OCI-LY1 (cell line): ENCODE results near the gene STK32B.

Experiments used
- H2AFZ ChIP-seq: fragments of 200-600 bp; sonication (generic), shearing (Covaris generic); 2 replicates; pipeline ENCODE4 v1.6.0; 2014; ENCODE audit warnings: antibody characterized with exemption, mild to moderate bottlenecking, low read length
- H3F3A ChIP-seq: fragments of 200-600 bp; sonication (generic), shearing (Covaris generic); 2 replicates; pipeline ENCODE4 v1.6.0; 2014; ENCODE audit warnings: mild to moderate bottlenecking, antibody characterized with exemption, low read length, moderate library complexity; ENCODE audit not compliant: insufficient read depth
- H3K27ac ChIP-seq: fragments of 200-600 bp; sonication (generic); 2 replicates; pipeline ENCODE4 v1.5.1; 2014; ENCODE audit warnings: low read length, mixed run types, mild to moderate bottlenecking, low read depth; ENCODE audit not compliant: poor library complexity, severe bottlenecking
- H3K27me3 ChIP-seq: fragments of 200-600 bp; sonication (generic); 2 replicates; pipeline ENCODE4 v1.6.0; 2014; ENCODE audit warnings: antibody characterized with exemption, mild to moderate bottlenecking, low read length, moderate library complexity; ENCODE audit not compliant: insufficient read depth
- H3K36me3 ChIP-seq: fragments of 200-600 bp; sonication (generic); 2 replicates; pipeline ENCODE4 v1.6.1; 2014; ENCODE audit warnings: mild to moderate bottlenecking, antibody characterized with exemption, low read length, moderate library complexity, mixed read lengths; ENCODE audit not compliant: insufficient read depth
- H3K4me1 ChIP-seq: fragments of 200-600 bp; sonication (generic); 2 replicates; pipeline ENCODE4 v1.5.1; 2014; ENCODE audit warnings: mild to moderate bottlenecking, low read length, moderate library complexity; ENCODE audit not compliant: insufficient read depth, severe bottlenecking
- H3K4me2 ChIP-seq: fragments of 200-600 bp; sonication (generic), shearing (Covaris generic); 2 replicates; pipeline ENCODE4 v1.6.1; 2014; ENCODE audit warnings: low read length
- H3K4me3 ChIP-seq: fragments of 200-600 bp; sonication (generic); 2 replicates; pipeline ENCODE4 v1.5.1; 2014; ENCODE audit warnings: low read length, low read depth, mild to moderate bottlenecking, mixed read lengths; ENCODE audit not compliant: poor library complexity, severe bottlenecking
- H3K79me2 ChIP-seq: fragments of 200-600 bp; shearing (Covaris generic); 2 replicates; pipeline ENCODE4 v1.6.1; 2016; ENCODE audit warnings: mixed run types, low read length, mixed read lengths; ENCODE audit not compliant: insufficient read depth
- H3K9ac ChIP-seq: fragments of 200-600 bp; sonication (generic), shearing (Covaris generic); 2 replicates; pipeline ENCODE4 v1.6.1; 2014; ENCODE audit warnings: mild to moderate bottlenecking, low read length, mixed read lengths
- H3K9me2 ChIP-seq: fragments of 200-600 bp; sonication (generic), shearing (Covaris generic); 2 replicates; pipeline ENCODE4 v1.6.1; 2014; ENCODE audit warnings: low read depth, mild to moderate bottlenecking, low read length, mixed read lengths
- H3K9me3 ChIP-seq: fragments of 200-600 bp; shearing (Covaris generic); 2 replicates; pipeline ENCODE4 v1.6.1; 2014; ENCODE audit warnings: low read length, mixed read lengths
- H4K20me1 ChIP-seq: fragments of 200-600 bp; sonication (generic), shearing (Covaris generic); 2 replicates; pipeline ENCODE4 v1.6.0; 2016; ENCODE audit warnings: mild to moderate bottlenecking, low read length; ENCODE audit not compliant: insufficient read depth
- CTCF ChIP-seq: fragments of 200-600 bp; sonication (generic), shearing (Covaris generic); IDR thresholded peaks from 2 replicates; pipeline ENCODE4 v1.5.1; 2017; ENCODE audit warnings: mild to moderate bottlenecking, antibody characterized with exemption, low read length, moderate library complexity, mixed read lengths
- EZH2 ChIP-seq: fragments of 200-600 bp; sonication (generic), shearing (Covaris generic); IDR thresholded peaks from 2 replicates; pipeline ENCODE4 v1.8.0; 2017; ENCODE audit warnings: borderline replicate concordance, mixed run types, mild to moderate bottlenecking, antibody characterized with exemption, low read length, moderate library complexity, mixed read lengths

The STK32B gene

DNA sequence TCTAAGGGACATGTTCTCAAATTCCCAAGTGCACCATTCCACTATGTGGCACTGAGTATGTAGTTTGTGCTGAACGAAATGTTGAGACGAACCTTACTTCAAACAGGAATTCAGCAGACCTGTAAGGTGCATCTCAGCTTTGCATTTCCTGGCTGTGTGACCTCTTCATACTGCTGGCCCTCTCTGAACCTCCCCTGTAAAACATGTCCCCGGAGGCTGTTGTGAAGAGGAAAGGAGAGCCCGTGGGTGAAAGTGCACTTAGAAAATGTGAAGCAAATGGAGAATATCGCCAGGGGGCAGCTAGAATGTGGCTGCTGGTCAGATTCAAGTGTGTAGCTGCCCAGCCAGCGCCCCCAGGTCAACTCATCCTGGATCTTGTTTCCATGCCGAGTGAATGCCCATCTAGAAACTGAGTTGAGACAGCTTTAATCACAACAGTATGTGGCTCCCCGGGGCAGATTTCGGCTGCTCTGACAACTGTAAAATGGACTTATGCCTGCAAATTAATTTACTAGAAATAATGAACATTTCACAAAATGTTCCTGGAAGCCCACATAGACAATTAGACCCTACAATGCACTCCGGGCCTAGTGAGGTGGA lies 393.7 kb downstream of the STK32B start:
- no peak overlapping the region for H3K4me2 ChIP-seq
- no peak overlapping the region for H2AFZ ChIP-seq
- TF ChIP-seq CTCF (no peak), EZH2 (no peak)
- H3K79me2 ChIP-seq, result no peaks in the 10 kb centered on the region
- H3K36me3 ChIP-seq, result no peaks in the 10 kb centered on the region
- H3F3A ChIP-seq, result no peaks in the 10 kb centered on the region
- H3K9me2 ChIP-seq, result no peaks in the 10 kb centered on the region
- no peak overlapping the region for H3K4me3 ChIP-seq
- no peaks in the 10 kb centered on the region for H3K27me3 ChIP-seq
- H3K9ac ChIP-seq, result no peak overlapping the region
- no peaks in the 10 kb centered on the region for H3K9me3 ChIP-seq
- H4K20me1 ChIP-seq, result no peaks in the 10 kb centered on the region
- no peaks in the 10 kb centered on the region for H3K4me1 ChIP-seq
- H3K27ac ChIP-seq, result no peak overlapping the region

- H3F3A ChIP-seq, result no peaks in the 10 kb centered on the region
- no peaks in the 10 kb centered on the region for H3K4me1 ChIP-seq
- no peaks in the 10 kb centered on the region for H3K9me3 ChIP-seq
- H3K9me2 ChIP-seq, result no peaks in the 10 kb centered on the region
- no peak overlapping the region for H3K4me3 ChIP-seq
- no peak overlapping the region for H3K27ac ChIP-seq
- H3K9ac ChIP-seq, result no peak overlapping the region
- no peak for TF ChIP-seq CTCF
- TF ChIP-seq EZH2, result no peak
- H3K27me3 ChIP-seq, result no peaks in the 10 kb centered on the region
- no peaks in the 10 kb centered on the region for H4K20me1 ChIP-seq
- H3K36me3 ChIP-seq, result no peaks in the 10 kb centered on the region
- no peak overlapping the region for H2AFZ ChIP-seq
- no peaks in the 10 kb centered on the region for H3K79me2 ChIP-seq
- no peak overlapping the region for H3K4me2 ChIP-seq
Measured at GRCh38 chr4:5446595-5447226, 395.4 kb downstream of the STK32B start.

- Histone ChIP-seq H3K27me3 (no peaks in the 10 kb centered on the region), H3K4me1 (no peaks in the 10 kb centered on the region), H3K9me3 (no peaks in the 10 kb centered on the region), H2AFZ (no peak overlapping the region), H3K9ac (no peak overlapping the region), H3K36me3 (no peaks in the 10 kb centered on the region), H3K27ac (no peak overlapping the region), H3F3A (no peaks in the 10 kb centered on the region), H3K9me2 (no peaks in the 10 kb centered on the region), H3K79me2 (no peaks in the 10 kb centered on the region), H3K4me3 (no peak overlapping the region), H3K4me2 (no peak overlapping the region), H4K20me1 (no peaks in the 10 kb centered on the region)
- no peak for TF ChIP-seq CTCF
Measured at GRCh38 chr4:5447755-5448154, 396.5 kb downstream of the STK32B start.
